H1 (cell line): ENCODE data around the gene THOC6. TPM values are rescaled to one million over a fixed set of nuclear protein-coding genes. Genes with fewer than 3 reads are reported as not detected.

Experiments used
- CTCF ChIA-PET: fragments of 300-600 bp; sonication (Branson Sonifier 250); formaldehyde crosslinking; loops from one replicate; lab custom pipeline; 2021; ENCODE audit not compliant: partially characterized antibody; lab: Charles Lee
- POLR2A ChIA-PET: fragments of 300-600 bp; sonication (Branson Sonifier 250); formaldehyde crosslinking; loops from one replicate; lab custom pipeline; 2021; ENCODE audit warnings: inconsistent platforms; ENCODE audit not compliant: partially characterized antibody; lab: Charles Lee
- DNase-seq, 2 experiments: peaks; one replicate each; pipeline versions ENCODE4 v3.0.0 to v3.0.0-alpha.2; 2010 to 2022; ENCODE audit warnings: low spot score in 2 of 2, low read depth in 1 of 2, mixed read lengths in 1 of 2
- FAIRE-seq: peaks from 2 replicates; lab custom pipeline; 2011; peaks lifted over from hg19 to GRCh38; lab: Jason Lieb, UNC
- H2AFZ ChIP-seq: 2 replicates; pipeline ENCODE4 v1.8.1; 2012; ENCODE audit warnings: low read length, inconsistent platforms
- H2AK5ac ChIP-seq: 2 replicates; pipeline ENCODE4 v1.6.1; 2013; ENCODE audit warnings: low read depth, low read length
- H2BK120ac ChIP-seq: replicated peaks from 2 replicates; pipeline ENCODE3; 2013; ENCODE audit warnings: low read depth, low read length, inconsistent platforms
- H2BK12ac ChIP-seq: 2 replicates; pipeline ENCODE4 v1.6.1; 2013; ENCODE audit warnings: low read depth, low read length
- H2BK15ac ChIP-seq: 2 replicates; pipeline ENCODE4 v1.6.1; 2013; ENCODE audit warnings: low read length
- H2BK20ac ChIP-seq: 2 replicates; pipeline ENCODE4 v1.6.1; 2013; ENCODE audit warnings: low read length
- H2BK5ac ChIP-seq: 2 replicates; pipeline ENCODE4 v1.6.1; 2013; ENCODE audit warnings: low read depth, low read length
- H3K14ac ChIP-seq: 2 replicates; pipeline ENCODE4 v1.6.1; 2013; ENCODE audit warnings: inconsistent platforms; ENCODE audit not compliant: insufficient read length
- H3K18ac ChIP-seq: 2 replicates; pipeline ENCODE4 v1.6.1; 2013; ENCODE audit warnings: low read length; ENCODE audit errors: extremely low read depth
- H3K23ac ChIP-seq: 2 replicates; pipeline ENCODE4 v1.6.1; 2013; ENCODE audit warnings: inconsistent platforms; ENCODE audit not compliant: insufficient read length
- H3K23me2 ChIP-seq: 2 replicates; pipeline ENCODE4 v1.6.1; 2013; ENCODE audit warnings: low read depth, low read length
- H3K27ac ChIP-seq: 2 replicates; pipeline ENCODE4 v1.6.1; 2011; ENCODE audit warnings: low read depth, low read length, inconsistent platforms
- H3K27me3 ChIP-seq, 4 experiments: replicated peaks in 1 of 4; 1 replicate in 1 of 4; 2 replicates in 3 of 4; pipeline versions ENCODE4 v1.6.1 to v1.8.1; 2011 to 2013; ENCODE audit warnings: low read length in 3 of 4, mild to moderate bottlenecking in 3 of 4, inconsistent platforms in 2 of 4, mixed read lengths in 2 of 4, moderate library complexity in 1 of 4; ENCODE audit not compliant: control insufficient read depth in 3 of 4, insufficient read depth in 3 of 4; ENCODE audit errors: extremely low read depth in 1 of 4
- H3K36me3 ChIP-seq, 4 experiments: 2 replicates each; pipeline versions ENCODE4 v1.6.1 to v1.8.1; 2011 to 2013; ENCODE audit warnings: mild to moderate bottlenecking in 4 of 4, low read length in 3 of 4, moderate library complexity in 2 of 4, control low read depth in 1 of 4, inconsistent platforms in 1 of 4; ENCODE audit not compliant: insufficient read depth in 4 of 4, control insufficient read depth in 2 of 4
- H3K4ac ChIP-seq: replicated peaks from 2 replicates; pipeline ENCODE3; 2013; ENCODE audit warnings: low read length, low read depth, mixed read lengths, inconsistent platforms; ENCODE audit not compliant: insufficient read length
- H3K4me1 ChIP-seq, 4 experiments: replicated peaks in 1 of 4; 1 replicate in 1 of 4; 2 replicates in 3 of 4; pipeline versions ENCODE4 v1.6.1 to v1.8.1; 2011 to 2013; ENCODE audit warnings: low read length in 3 of 4, inconsistent platforms in 2 of 4, mixed read lengths in 1 of 4; ENCODE audit not compliant: insufficient read depth in 4 of 4, control insufficient read depth in 3 of 4
- H3K4me2 ChIP-seq, 2 experiments: 2 replicates each; pipeline versions ENCODE4 v1.6.1 to v1.8.1; 2011 to 2013; ENCODE audit warnings: low read depth in 2 of 2, low read length in 2 of 2, control low read depth in 1 of 2, inconsistent platforms in 1 of 2, mild to moderate bottlenecking in 1 of 2; ENCODE audit not compliant: insufficient read depth in 1 of 2
- H3K4me3 ChIP-seq, 4 experiments: fragments of 200-600, 300-600 bp in 1 of 4; sonication (generic), shearing (Covaris generic), sonication (Bioruptor Twin) in 1 of 4; 2 replicates each; pipeline versions ENCODE4 v1.5.1 to v1.8.1; 2011 to 2016; ENCODE audit warnings: low read length in 4 of 4, low read depth in 3 of 4, control low read depth in 2 of 4, inconsistent platforms in 2 of 4, mild to moderate bottlenecking in 2 of 4, mixed read lengths in 1 of 4, moderate library complexity in 1 of 4; ENCODE audit not compliant: insufficient read depth in 2 of 4; ENCODE audit errors: extremely low read depth in 1 of 4
- H3K56ac ChIP-seq: replicated peaks from 2 replicates; pipeline ENCODE3; 2013; ENCODE audit warnings: low read depth, mild to moderate bottlenecking, mixed read lengths, low read length, inconsistent platforms; ENCODE audit not compliant: insufficient read length
- H3K79me1 ChIP-seq: 2 replicates; pipeline ENCODE4 v1.6.1; 2013; ENCODE audit warnings: low read depth, low read length, control low read depth
- H3K79me2 ChIP-seq, 2 experiments: 2 replicates each; pipeline versions ENCODE4 v1.6.1 to v1.8.1; 2012 to 2013; ENCODE audit warnings: low read length in 2 of 2, mild to moderate bottlenecking in 2 of 2, inconsistent platforms in 1 of 2; ENCODE audit not compliant: insufficient read depth in 2 of 2, control insufficient read depth in 1 of 2
- H3K9ac ChIP-seq, 4 experiments: replicated peaks in 1 of 4; 1 replicate in 1 of 4; 2 replicates in 3 of 4; pipeline versions ENCODE4 v1.6.1 to v1.8.1; 2011 to 2013; ENCODE audit warnings: low read depth in 3 of 4, low read length in 3 of 4, control low read depth in 2 of 4, mild to moderate bottlenecking in 2 of 4, moderate library complexity in 2 of 4, inconsistent platforms in 1 of 4; ENCODE audit errors: extremely low read depth in 1 of 4
- H3K9me3 ChIP-seq, 2 experiments: 2 replicates each; pipeline versions ENCODE4 v1.6.1 to v1.8.1; 2012 to 2013; ENCODE audit warnings: mild to moderate bottlenecking in 2 of 2, moderate library complexity in 2 of 2, control low read depth in 1 of 2, inconsistent platforms in 1 of 2, low read depth in 1 of 2, low read length in 1 of 2, mixed read lengths in 1 of 2; ENCODE audit not compliant: insufficient read depth in 2 of 2
- H4K20me1 ChIP-seq, 2 experiments: replicated peaks in 1 of 2; 2 replicates each; pipeline versions ENCODE3 to v1.8.1; 2011 to 2013; ENCODE audit warnings: inconsistent platforms in 2 of 2, low read length in 2 of 2, mild to moderate bottlenecking in 1 of 2; ENCODE audit not compliant: insufficient read depth in 2 of 2, control insufficient read depth in 1 of 2
- H4K5ac ChIP-seq: 2 replicates; pipeline ENCODE4 v1.6.1; 2013; ENCODE audit warnings: low read length, low read depth, mixed read lengths, inconsistent platforms; ENCODE audit not compliant: insufficient read length
- H4K8ac ChIP-seq: 2 replicates; pipeline ENCODE4 v1.8.0; 2013; ENCODE audit warnings: mild to moderate bottlenecking, moderate library complexity, low read length, inconsistent platforms; ENCODE audit not compliant: insufficient read depth; ENCODE audit errors: extremely low read depth
- H4K91ac ChIP-seq: replicated peaks from 2 replicates; pipeline ENCODE3; 2013; ENCODE audit warnings: low read length, mixed read lengths, inconsistent platforms; ENCODE audit not compliant: insufficient read length
- ATF2 ChIP-seq: IDR thresholded peaks from 2 replicates; pipeline ENCODE4 v1.6.1; 2012; ENCODE audit warnings: low read length, inconsistent platforms
- BACH1 ChIP-seq: IDR thresholded peaks from 2 replicates; pipeline ENCODE4 v1.6.1; 2012; ENCODE audit warnings: low read length, improper control_type of control experiment
- EP300 ChIP-seq, 2 experiments: IDR thresholded peaks; 1 replicate in 1 of 2; 2 replicates in 1 of 2; pipeline ENCODE4 v1.6.1; 2011 to 2012; ENCODE audit warnings: low read depth in 2 of 2, low read length in 2 of 2, mild to moderate bottlenecking in 2 of 2, borderline replicate concordance in 1 of 2, inconsistent platforms in 1 of 2, moderate library complexity in 1 of 2
- FOSL1 ChIP-seq: IDR thresholded peaks from 2 replicates; pipeline ENCODE4 v1.6.1; 2011; ENCODE audit warnings: mild to moderate bottlenecking, low read depth, low read length, moderate library complexity; ENCODE audit not compliant: insufficient read depth
- HDAC6 ChIP-seq: IDR thresholded peaks from one replicate; pipeline ENCODE4 v1.7.1; 2012; ENCODE audit warnings: low read depth, mild to moderate bottlenecking, inconsistent platforms, low read length, moderate library complexity
- JUND ChIP-seq: IDR thresholded peaks from 2 replicates; pipeline ENCODE4 v1.6.1; 2011; ENCODE audit warnings: mild to moderate bottlenecking, improper control_type of control experiment, low read length
- PHF8 ChIP-seq: fragments of 200-600 bp; sonication (generic); conservative IDR thresholded peaks from 2 replicates; pipeline ENCODE4 v1.7.1; 2012; ENCODE audit warnings: low read depth, mild to moderate bottlenecking, inconsistent platforms, low read length, moderate library complexity
- RFX5 ChIP-seq: IDR thresholded peaks from 2 replicates; pipeline ENCODE4 v1.6.1; 2011; ENCODE audit warnings: low read depth, low read length, improper control_type of control experiment, borderline replicate concordance
- RXRA ChIP-seq: IDR thresholded peaks from 2 replicates; pipeline ENCODE4 v1.6.1; 2011; ENCODE audit warnings: low read depth, mild to moderate bottlenecking, low read length, moderate library complexity; ENCODE audit not compliant: insufficient read depth
- TAF7 ChIP-seq: optimal IDR thresholded peaks from 2 replicates; pipeline ENCODE3; 2011; ENCODE audit warnings: low read depth, mild to moderate bottlenecking, inconsistent platforms, low read length, moderate library complexity, borderline replicate concordance
- WGBS, 2 experiments: shearing (Covaris generic) in 1 of 2; methylation state at CpG; one replicate each; pipeline versions ENCODE4 v1.1.6 to v1.1.7; 2013 to 2015; ENCODE audit warnings: low lambda C conversion rate in 2 of 2, mixed read lengths in 2 of 2, inconsistent platforms in 1 of 2, low coverage in 1 of 2, missing lambda C conversion rate in 1 of 2; ENCODE audit not compliant: insufficient replicate concordance in 2 of 2, insufficient coverage in 1 of 2, insufficient read length in 1 of 2; ENCODE audit errors: extremely low coverage in 1 of 2, missing lambda C conversion rate in 1 of 2; 5-methylcytosine and 5-hydroxymethylcytosine counted together
- polyA plus RNA-seq, 7 experiments: library from polyadenylated mRNA; depleted of rRNA in 3 of 7; stranded (reverse) in 5 of 7; unstranded in 2 of 7; fragments of >200 nt in 5 of 7; fragments of 200-250 nt in 2 of 7; gene quantifications; 1 replicate in 5 of 7; 2 replicates in 1 of 7; 4 replicates in 1 of 7; pipeline versions ENCODE4 v1.2.1 to v1.2.3, GENCODE V29; 2011 to 2013; ENCODE audit warnings: missing spikeins in 2 of 7, mixed read lengths in 2 of 7
- total RNA-seq: library from RNA; stranded (reverse); fragmentation: NEBNext Ultra II Directional; extraction: Animal tissue kit (Norgen Biotek cat#: 25700); gene quantifications from 2 replicates; pipeline ENCODE4 v1.2.1, GENCODE V29; 2021

The THOC6 gene
- total and polyA plus RNA-seq, 2 of the 8 experiments (the other 6 are each of a cell fraction or from before 2014, with no cell fraction given), result 78.5 to 111 TPM

GRCh38 chr16:3010510-3010909, 13.3 kb upstream of the THOC6 start:
- DNase-seq, result no peak
- H2BK15ac ChIP-seq, result peak overlapping the region; percentile 98; the same call in 1 of the 2 replicates
- no peak overlapping the region for H3K9ac ChIP-seq
- H3K18ac ChIP-seq, result peak overlapping the region; percentile 93
- H3K9me3 ChIP-seq, result no peaks in the 10 kb centered on the region
- H2BK120ac ChIP-seq, result peak overlapping the region; percentile 98
- peak overlapping the region in 2 of 4 experiments; percentile 52; a peak in 3 of 8 replicates for H3K4me3 ChIP-seq
- H3K23ac ChIP-seq, result no peak overlapping the region
- H4K5ac ChIP-seq, result peak overlapping the region; percentile 24
- 0 out of 2 replicates have a peak overlapping the region, but pooled peaks have one; percentile 4 for H3K27ac ChIP-seq
- no peaks in the 10 kb centered on the region; a peak in 1 of 7 replicates for H3K27me3 ChIP-seq
- H3K56ac ChIP-seq, result no peak overlapping the region
- no peak overlapping the region for H3K14ac ChIP-seq
- H3K23me2 ChIP-seq, result peaks cover 24% of the 10 kb centered on the region
- H3K4ac ChIP-seq, result peak overlapping the region; percentile 99
- H2BK20ac ChIP-seq, result peak overlapping the region; percentile 88
- POLR2A ChIA-PET, result interaction anchor here (0.9 to 35.7 kb wide), 14 partner anchors 10 to 479 kb away, joined by 3 to 1808 read pairs (median 14); partner anchors contain the start of genes BICDL2, CEMP1, CLDN6 and CLDN9
- peak overlapping the region; percentile 54 for H2AK5ac ChIP-seq
- H3K4me1 ChIP-seq, result peaks cover 20 to 77% (median 64%) of the 10 kb centered on the region in 4 experiments
- H3K36me3 ChIP-seq, result peaks cover 0 to 16% (median 6%) of the 10 kb centered on the region in 4 experiments; a peak in 5 of 8 replicates
- no peak overlapping the region for H4K8ac ChIP-seq
- CTCF ChIA-PET, result interaction anchor here (0.7 to 17.3 kb wide), 7 partner anchors 9 to 70 kb away, joined by 3 to 639 read pairs (median 4); partner anchors contain the start of genes BICDL2, CLDN6, HCFC1R1 and THOC6
- peaks cover 8 to 19% of the 10 kb centered on the region in 2 experiments for H4K20me1 ChIP-seq
- peak overlapping the region; percentile 97 for H2BK5ac ChIP-seq
- H3K4me2 ChIP-seq, result peak overlapping the region; percentile 84 to 88; a peak in 3 of 4 replicates
- 89% methylated on average over 8 of the region's 8 CpGs; no CpG with 5 or more reads in 1 of the 2 experiments for WGBS, 2 experiments
- FAIRE-seq, result no peak
- H3K79me2 ChIP-seq, result peaks cover 0 to 14% of the 10 kb centered on the region in 2 experiments; a peak in 1 of 4 replicates
- H3K79me1 ChIP-seq, result peaks cover 5% of the 10 kb centered on the region; the same call in 1 of the 2 replicates
- H2AFZ ChIP-seq, result no peak overlapping the region
- H2BK12ac ChIP-seq, result peak overlapping the region; percentile 97
- H4K91ac ChIP-seq, result peak overlapping the region; percentile 99
- TF ChIP-seq TAF7 (no peak), PHF8 (no peak), RXRA (no peak), JUND (no peak), RFX5 (no peak), BACH1 (no peak), EP300 (IDR thresholded peaks at IDR 0.05; ENCODE audit: borderline replicate concordance in 1 of 2, low read depth in 2 of 2, low read length in 2 of 2) (no peak), FOSL1 (no peak), ATF2 (no peak), HDAC6 (no peak)
